COR-L47 (cell line): Measurements from ENCODE around the gene EPHB3.

Experiments used
- DNase-seq: peaks from one replicate; lab custom pipeline; 2025; lab: John Stamatoyannopoulos, UW

The EPHB3 gene

GRCh38 chr3:184543843-184544512 lies 17.6 kb upstream of the EPHB3 start:
- peak; percentile 91 for DNase-seq

- no peak for DNase-seq
Measured at GRCh38 chr3:184544513-184544861, 17.1 kb upstream of the EPHB3 start.

- DNase-seq: no peak
Measured at GRCh38 chr3:184545769-184546168, 15.8 kb upstream of the EPHB3 start.

DNA sequence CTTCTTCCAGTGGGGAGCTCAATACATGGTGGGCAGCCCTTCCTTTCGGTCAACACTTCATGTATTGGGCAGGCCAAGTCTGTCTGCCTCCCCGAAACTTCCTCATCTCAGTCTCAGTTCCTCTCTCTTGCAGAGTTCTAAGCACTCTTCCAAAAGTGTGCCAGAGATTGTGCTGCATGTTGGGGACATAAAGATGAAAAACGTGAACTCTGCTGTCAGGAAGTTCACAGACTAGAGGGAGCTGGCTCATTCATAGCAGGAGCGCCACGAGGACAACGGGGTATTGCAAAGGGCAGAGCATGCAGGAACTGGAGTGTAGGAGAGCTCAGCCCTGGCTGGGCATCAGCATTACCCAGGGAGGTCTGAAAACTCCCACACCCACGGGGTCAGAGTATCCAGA lies 15.3 kb upstream of the EPHB3 start:
- no peak for DNase-seq

GRCh38 chr3:184549796-184550577 lies 11.6 kb upstream of the EPHB3 start:
- DNase-seq: no peak

DNA sequence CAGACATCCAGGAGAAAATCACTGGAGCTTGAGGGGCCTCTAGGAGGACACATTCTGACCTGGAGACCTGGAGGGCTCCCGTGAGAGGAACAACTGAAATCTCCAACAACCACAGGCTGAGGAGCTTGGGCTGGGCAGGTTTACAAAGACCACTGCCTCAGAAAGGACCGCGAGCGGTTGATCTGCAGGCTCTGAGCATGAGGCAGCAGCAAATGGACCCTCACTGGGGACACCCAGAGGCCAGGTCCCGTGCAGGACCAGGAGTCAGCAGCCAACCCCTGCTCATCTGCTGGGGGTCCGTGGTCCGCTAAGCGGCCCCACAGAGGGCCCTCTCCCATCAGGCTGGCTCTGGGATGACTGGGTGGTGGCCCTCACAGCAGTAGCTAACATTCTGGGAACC lies 10.5 kb upstream of the EPHB3 start:
- DNase-seq: no peak

- DNase-seq: no peak
Measured at GRCh38 chr3:184551614-184552256, 9.8 kb upstream of the EPHB3 start.

DNA sequence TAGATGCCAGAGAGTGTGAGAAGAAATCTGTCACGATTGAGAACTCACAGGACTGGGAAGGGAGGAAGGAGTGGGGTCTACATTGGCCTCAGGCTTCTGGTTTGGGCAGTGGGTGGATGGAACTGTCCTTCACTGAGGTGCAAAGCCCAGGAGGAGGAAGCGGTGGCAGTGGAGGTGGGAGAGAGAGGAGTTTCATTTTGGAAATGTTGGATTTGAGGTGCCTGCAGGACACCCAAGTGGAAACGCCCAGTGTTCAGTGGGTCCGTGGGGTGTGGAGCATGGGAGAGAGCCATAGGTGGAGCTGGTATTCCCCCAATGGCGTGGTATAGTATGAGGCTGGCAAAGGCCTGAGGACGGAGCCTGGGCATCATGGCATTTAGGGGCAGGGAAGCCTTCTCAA lies 9.3 kb upstream of the EPHB3 start:
- DNase-seq: no peak

GRCh38 chr3:184552863-184553262 lies 8.7 kb upstream of the EPHB3 start:
- DNase-seq: no peak

GRCh38 chr3:184553385-184553784 lies 8.2 kb upstream of the EPHB3 start:
- DNase-seq: no peak

GRCh38 chr3:184554461-184554860 lies 7.1 kb upstream of the EPHB3 start:
- no peak for DNase-seq

DNA sequence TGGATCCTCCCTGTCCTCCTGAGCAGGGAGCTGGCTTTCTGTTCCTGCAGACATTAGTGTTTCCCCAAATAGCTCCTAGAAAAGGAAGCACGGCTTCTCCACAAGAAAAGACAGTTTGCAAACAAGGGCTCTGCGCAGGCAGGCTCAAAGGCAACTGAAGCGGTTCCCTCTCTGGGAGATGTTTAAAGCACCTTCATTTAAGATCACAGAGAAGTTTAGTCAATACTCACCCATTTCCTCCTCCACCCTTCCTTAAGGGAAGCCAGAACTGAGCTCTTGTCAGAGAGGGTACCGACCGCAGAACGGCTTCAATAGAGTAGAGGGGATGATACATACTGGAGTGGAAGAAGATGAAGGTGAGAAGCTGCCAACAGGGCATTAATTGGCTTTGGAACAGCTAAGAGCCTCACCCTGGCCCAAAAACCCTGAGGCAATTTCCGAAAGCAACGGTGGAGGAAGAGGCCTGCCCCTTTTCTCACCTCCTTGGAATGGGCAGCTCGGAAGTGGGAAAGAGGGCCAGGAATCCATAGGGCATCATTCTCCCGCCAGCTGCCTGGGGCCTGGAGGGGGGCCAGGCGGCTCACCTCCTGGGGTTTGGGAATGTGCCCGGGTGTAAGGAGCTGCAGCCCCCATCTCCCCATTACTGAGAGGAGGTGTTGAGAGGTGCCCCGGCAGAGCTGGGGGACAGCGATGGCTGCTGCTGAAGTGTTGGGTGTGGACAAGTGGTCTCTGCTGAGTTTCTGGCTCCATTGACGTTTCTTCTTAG lies 4.8 kb upstream of the EPHB3 start:
- no peak for DNase-seq

DNA sequence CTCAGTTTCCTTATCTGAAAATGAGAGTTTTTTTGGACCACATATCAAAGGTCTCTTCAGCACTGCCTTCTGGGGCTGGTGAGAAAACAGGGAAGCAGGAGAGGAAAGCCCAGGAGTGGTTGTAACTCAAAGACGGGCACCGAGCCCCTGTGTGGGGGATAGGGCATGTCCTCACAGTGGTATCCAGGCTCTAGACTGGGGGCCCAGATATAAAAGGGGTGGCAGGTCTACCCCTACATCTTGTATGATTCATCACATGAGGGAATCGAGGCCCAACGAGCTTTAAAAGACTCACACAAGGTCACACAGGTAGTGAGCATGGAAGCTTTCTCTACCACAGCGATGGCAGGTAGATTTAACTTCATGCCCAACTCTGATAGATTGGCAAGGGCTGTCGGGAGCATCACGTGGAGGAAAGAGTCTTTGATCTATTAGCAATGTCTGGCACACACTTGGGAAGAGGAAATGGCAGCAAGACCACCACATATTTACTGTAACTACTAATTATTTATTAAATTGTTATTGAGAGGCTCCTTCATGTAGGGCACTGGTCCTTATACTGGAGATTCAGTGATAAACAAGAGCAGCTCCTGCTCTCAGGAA lies 4.1 kb upstream of the EPHB3 start:
- DNase-seq: no peak

DNA sequence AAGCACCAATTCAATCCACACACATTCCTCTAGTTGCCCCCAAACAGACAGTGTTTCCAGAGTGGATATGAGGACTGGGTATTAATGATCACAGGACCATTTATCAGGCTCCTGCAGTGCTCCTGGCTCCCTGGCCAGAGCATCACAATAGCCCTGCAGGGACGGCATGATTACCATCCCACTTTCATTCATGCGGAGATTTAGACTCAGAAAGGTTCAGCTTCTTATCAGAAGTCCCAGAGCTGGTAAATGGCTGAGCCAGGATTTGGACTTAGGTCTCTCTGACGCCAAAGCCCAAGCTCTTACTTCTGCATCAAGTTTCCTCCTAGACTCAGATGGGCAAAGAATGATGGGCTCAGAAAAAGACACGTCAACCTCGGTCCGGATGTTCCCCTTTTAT lies 2.9 kb upstream of the EPHB3 start:
- DNase-seq: peak; percentile 21

- DNase-seq: peak; percentile 99
Measured at GRCh38 chr3:184559336-184559735, 2.2 kb upstream of the EPHB3 start.

- no peak for DNase-seq
Measured at GRCh38 chr3:184560531-184560930, 1.1 kb upstream of the EPHB3 start.

- DNase-seq: peak; percentile 35
Measured at GRCh38 chr3:184561913-184562877, 610 bp downstream of the EPHB3 start.

GRCh38 chr3:184562878-184563560 lies 1.4 kb downstream of the EPHB3 start:
- DNase-seq: peak; percentile 27

- no peak for DNase-seq
Measured at GRCh38 chr3:184563561-184563925, 2.0 kb downstream of the EPHB3 start.

GRCh38 chr3:184563941-184564684 lies 2.5 kb downstream of the EPHB3 start:
- no peak for DNase-seq
